Peyer's patch (tissue), 4 donors: ENCODE results near the gene ATP5IF1.

Source experiments
- POLR2A ChIP-seq, 2 donors: fragments of 450-650 bp; IDR thresholded peaks; one replicate each; pipeline ENCODE4 v1.5.1; 2017; ENCODE audit warnings: antibody characterized with exemption in 2 of 2, mild to moderate bottlenecking in 2 of 2, moderate library complexity in 2 of 2
- TF ChIP-seq, protein P1 (sequence below), 6 experiments: fragments of 450-650 bp in 4 of 6; fragments of 200-600 bp in 2 of 6; sonication (generic) in 1 of 6; IDR thresholded peaks; one replicate each; pipeline ENCODE4 v1.5.1; 2017 to 2019; ENCODE audit warnings: antibody characterized with exemption in 6 of 6, mild to moderate bottlenecking in 3 of 6, moderate library complexity in 1 of 6

DNA sequence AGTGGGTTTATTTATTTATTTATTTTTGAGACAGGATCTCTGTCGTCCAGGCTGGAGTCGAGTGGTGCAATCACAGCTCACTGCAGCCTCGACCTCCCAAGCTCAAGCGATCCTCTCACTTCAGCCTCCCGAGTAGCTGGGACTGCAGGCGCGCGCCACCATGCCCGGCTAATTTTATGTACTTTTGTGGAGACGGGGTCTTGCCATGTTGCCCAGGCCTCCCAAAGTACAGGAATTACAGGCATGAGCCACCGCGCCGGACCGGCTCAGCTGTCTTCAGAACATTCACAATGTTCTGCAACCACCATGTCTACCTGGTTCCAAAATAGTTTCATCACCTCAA, 2.7 kb upstream of the ATP5IF1 start:
- TF ChIP-seq, protein P1, sequence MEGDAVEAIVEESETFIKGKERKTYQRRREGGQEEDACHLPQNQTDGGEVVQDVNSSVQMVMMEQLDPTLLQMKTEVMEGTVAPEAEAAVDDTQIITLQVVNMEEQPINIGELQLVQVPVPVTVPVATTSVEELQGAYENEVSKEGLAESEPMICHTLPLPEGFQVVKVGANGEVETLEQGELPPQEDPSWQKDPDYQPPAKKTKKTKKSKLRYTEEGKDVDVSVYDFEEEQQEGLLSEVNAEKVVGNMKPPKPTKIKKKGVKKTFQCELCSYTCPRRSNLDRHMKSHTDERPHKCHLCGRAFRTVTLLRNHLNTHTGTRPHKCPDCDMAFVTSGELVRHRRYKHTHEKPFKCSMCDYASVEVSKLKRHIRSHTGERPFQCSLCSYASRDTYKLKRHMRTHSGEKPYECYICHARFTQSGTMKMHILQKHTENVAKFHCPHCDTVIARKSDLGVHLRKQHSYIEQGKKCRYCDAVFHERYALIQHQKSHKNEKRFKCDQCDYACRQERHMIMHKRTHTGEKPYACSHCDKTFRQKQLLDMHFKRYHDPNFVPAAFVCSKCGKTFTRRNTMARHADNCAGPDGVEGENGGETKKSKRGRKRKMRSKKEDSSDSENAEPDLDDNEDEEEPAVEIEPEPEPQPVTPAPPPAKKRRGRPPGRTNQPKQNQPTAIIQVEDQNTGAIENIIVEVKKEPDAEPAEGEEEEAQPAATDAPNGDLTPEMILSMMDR (IDR thresholded peaks at IDR 0.05): no peak
- TF ChIP-seq POLR2A (IDR thresholded peaks at IDR 0.05): no peak
